ENCODE data around the gene PAK1IP1. TPM values are rescaled to one million over a fixed set of nuclear protein-coding genes. Genes with fewer than 3 reads are reported as not detected.
"Not testable (repeated sequence)": the region's sequence is repeated elsewhere in the genome, so short reads cannot be mapped to it uniquely, and the experiment has no call there.

The PAK1IP1 gene
- polyA plus RNA-seq, 1 of the 3 experiments (the other 2 are of a cell fraction) = 16.2 TPM

GRCh38 chr6:10662742-10663141 is 32.0 kb upstream of the PAK1IP1 start:
- Histone ChIP-seq H3K27ac (ENCODE audit: low read depth in 2 of 2, low read length in 1 of 2) (no peak overlapping the region), H2AFZ (ENCODE audit: low read depth) (no peak overlapping the region), H3K9me3 (no peaks in the 10 kb centered on the region), H3K36me3 (replicated peaks in 1 of 2; ENCODE audit: control insufficient read depth in 1 of 2, insufficient read depth in 2 of 2, low read length in 1 of 2) (no peaks in the 10 kb centered on the region), H3K27me3 (ENCODE audit: insufficient read depth) (no peaks in the 10 kb centered on the region), H3K9ac (no peak overlapping the region), H3K79me2 (ENCODE audit: insufficient read depth) (no peaks in the 10 kb centered on the region), H3K9me2 (no peaks in the 10 kb centered on the region), H3K4me1 (ENCODE audit: control insufficient read depth in 1 of 2, insufficient read depth in 2 of 2, low read depth in 1 of 2, low read length in 1 of 2) (peaks cover 0 to 4% of the 10 kb centered on the region in 2 experiments; a peak in 1 of 4 replicates), H3F3A (replicated peaks; ENCODE audit: insufficient read depth) (no peaks in the 10 kb centered on the region), H3K4me3 (ENCODE audit: low read depth in 2 of 2, low read length in 1 of 2) (no peak overlapping the region), H4K20me1 (ENCODE audit: insufficient read depth) (no peaks in the 10 kb centered on the region), H3K4me2 (no peak overlapping the region)
- no peak for DNase-seq
- CTCF ChIA-PET = no interaction called here
- POLR2A ChIA-PET = no interaction called here
- TF ChIP-seq RCOR1 (IDR thresholded peaks at IDR 0.05; ENCODE audit: low read length) (no peak), MAX (IDR thresholded peaks at IDR 0.05; ENCODE audit: low read depth) (no peak), GATA2 (CRISPR knock-in tag; IDR thresholded peaks at IDR 0.05) (no peak), RFX5 (IDR thresholded peaks at IDR 0.05; ENCODE audit: low read length) (no peak), PBX3 (IDR thresholded peaks at IDR 0.05) (no peak)
- WGBS (ENCODE audit: low lambda C conversion rate) = 52% methylated on average over 2 of the region's 2 CpGs

DNA sequence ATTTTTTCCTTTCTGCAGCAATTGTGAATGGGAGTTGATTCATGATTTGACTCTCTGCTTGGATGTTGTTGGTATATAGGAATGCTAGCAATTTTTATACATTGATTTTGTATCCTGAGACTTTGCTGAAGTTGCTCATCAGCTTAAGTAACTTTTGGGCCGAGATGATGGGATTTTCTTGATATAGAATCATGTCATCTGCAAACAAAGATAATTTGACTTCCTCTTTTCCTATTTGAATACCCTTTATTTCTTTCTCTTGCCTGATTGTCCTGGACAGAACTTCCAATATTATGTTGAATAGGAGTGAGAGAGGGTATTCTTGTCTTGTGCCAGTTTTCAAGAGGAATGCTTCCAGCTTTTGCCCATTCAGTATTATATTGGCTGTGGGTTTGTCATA is 29.2 kb upstream of the PAK1IP1 start:
- POLR2A ChIA-PET, CTCF ChIA-PET: not testable (repeated sequence)

DNA sequence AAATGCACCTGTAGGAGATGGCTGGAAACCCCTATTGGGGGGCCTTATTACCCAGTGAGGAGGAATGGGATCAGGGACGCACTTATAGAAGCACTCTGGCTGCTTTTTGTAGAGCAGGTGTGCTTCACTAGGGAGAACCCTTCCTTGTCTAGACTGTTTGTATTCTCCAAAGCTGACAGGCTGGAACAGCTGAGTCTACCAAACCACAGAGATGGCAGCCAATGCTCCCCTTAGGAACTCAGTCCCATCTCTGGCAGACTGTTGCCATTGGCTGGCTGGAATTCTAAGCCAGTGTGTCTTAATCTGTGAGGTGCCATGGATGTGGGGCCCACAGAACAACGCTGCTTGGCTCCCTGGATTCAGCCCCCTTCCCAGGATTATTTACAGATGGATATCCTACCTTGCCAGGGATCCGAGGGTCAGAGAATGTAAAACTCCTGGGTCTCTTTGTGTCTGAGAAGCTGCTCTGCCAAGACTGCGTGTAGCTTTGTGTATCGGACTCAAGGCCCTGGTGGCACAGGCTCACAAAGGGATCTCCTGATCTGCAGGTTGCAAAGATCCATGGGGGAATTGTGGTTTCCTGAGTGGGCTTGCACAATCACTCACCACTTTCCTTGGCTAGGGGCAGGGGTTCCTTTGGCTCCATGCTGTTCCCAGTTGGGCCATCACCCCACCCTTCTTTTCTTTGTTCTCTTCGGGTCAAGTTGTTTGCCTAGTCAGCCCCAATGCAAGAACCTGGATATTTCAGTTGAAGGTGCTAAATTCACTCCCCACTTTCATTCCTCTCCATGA is 26.4 kb upstream of the PAK1IP1 start:
- WGBS (ENCODE audit: low lambda C conversion rate) = 28% methylated on average over 2 of the region's 6 CpGs
- POLR2A ChIA-PET = no interaction called here
- no peak overlapping the region for H2AFZ ChIP-seq (ENCODE audit: low read depth)
- H3K4me1 ChIP-seq (ENCODE audit: control insufficient read depth in 1 of 2, insufficient read depth in 2 of 2, low read depth in 1 of 2, low read length in 1 of 2) = no peaks in the 10 kb centered on the region
- H3K79me2 ChIP-seq (ENCODE audit: insufficient read depth) = no peaks in the 10 kb centered on the region
- no peak for TF ChIP-seq YY1 (IDR thresholded peaks at IDR 0.05; ENCODE audit: low read depth)
- TF ChIP-seq FOXJ3 (CRISPR knock-in tag; IDR thresholded peaks at IDR 0.05) = no peak
- TF ChIP-seq, protein P1, sequence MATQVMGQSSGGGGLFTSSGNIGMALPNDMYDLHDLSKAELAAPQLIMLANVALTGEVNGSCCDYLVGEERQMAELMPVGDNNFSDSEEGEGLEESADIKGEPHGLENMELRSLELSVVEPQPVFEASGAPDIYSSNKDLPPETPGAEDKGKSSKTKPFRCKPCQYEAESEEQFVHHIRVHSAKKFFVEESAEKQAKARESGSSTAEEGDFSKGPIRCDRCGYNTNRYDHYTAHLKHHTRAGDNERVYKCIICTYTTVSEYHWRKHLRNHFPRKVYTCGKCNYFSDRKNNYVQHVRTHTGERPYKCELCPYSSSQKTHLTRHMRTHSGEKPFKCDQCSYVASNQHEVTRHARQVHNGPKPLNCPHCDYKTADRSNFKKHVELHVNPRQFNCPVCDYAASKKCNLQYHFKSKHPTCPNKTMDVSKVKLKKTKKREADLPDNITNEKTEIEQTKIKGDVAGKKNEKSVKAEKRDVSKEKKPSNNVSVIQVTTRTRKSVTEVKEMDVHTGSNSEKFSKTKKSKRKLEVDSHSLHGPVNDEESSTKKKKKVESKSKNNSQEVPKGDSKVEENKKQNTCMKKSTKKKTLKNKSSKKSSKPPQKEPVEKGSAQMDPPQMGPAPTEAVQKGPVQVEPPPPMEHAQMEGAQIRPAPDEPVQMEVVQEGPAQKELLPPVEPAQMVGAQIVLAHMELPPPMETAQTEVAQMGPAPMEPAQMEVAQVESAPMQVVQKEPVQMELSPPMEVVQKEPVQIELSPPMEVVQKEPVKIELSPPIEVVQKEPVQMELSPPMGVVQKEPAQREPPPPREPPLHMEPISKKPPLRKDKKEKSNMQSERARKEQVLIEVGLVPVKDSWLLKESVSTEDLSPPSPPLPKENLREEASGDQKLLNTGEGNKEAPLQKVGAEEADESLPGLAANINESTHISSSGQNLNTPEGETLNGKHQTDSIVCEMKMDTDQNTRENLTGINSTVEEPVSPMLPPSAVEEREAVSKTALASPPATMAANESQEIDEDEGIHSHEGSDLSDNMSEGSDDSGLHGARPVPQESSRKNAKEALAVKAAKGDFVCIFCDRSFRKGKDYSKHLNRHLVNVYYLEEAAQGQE (IDR thresholded peaks at IDR 0.05; ENCODE audit: low read depth, low read length) = no peak
- TF ChIP-seq FOXM1 (IDR thresholded peaks at IDR 0.05; ENCODE audit: low read depth) = no peak
- TF ChIP-seq NRF1 (IDR thresholded peaks at IDR 0.05; ENCODE audit: low read depth, low read length) = no peak
- TF ChIP-seq PBX3 (IDR thresholded peaks at IDR 0.05) = no peak
- no peaks in the 10 kb centered on the region for H3K27me3 ChIP-seq (ENCODE audit: insufficient read depth)
- no peak overlapping the region for H3K4me2 ChIP-seq
- CTCF ChIA-PET = interaction anchor here (0.8 kb wide), 1 partner anchor 1099 kb away, joined by 3 read pairs; no protein-coding TSS in a partner anchor
- H3K9me3 ChIP-seq = no peaks in the 10 kb centered on the region
- no peaks in the 10 kb centered on the region for H3F3A ChIP-seq (replicated peaks; ENCODE audit: insufficient read depth)
- DNase-seq = no peak
- H3K9ac ChIP-seq = no peak overlapping the region
- H3K4me3 ChIP-seq (ENCODE audit: low read depth in 2 of 2, low read length in 1 of 2) = no peak overlapping the region
- H3K9me2 ChIP-seq = no peaks in the 10 kb centered on the region
- no peaks in the 10 kb centered on the region for H4K20me1 ChIP-seq (ENCODE audit: insufficient read depth)
- no peak overlapping the region for H3K27ac ChIP-seq (ENCODE audit: low read depth in 2 of 2, low read length in 1 of 2)
- no peaks in the 10 kb centered on the region for H3K36me3 ChIP-seq (replicated peaks in 1 of 2; ENCODE audit: control insufficient read depth in 1 of 2, insufficient read depth in 2 of 2, low read length in 1 of 2)

More for the DNA sequence above, 29.2 kb upstream of the PAK1IP1 start:
- not testable (repeated sequence) for H3K27ac ChIP-seq (ENCODE audit: low read depth in 2 of 2, low read length in 1 of 2); H3K9me2 ChIP-seq; H3K9ac ChIP-seq; H2AFZ ChIP-seq (ENCODE audit: low read depth); H3K4me1 ChIP-seq (ENCODE audit: control insufficient read depth in 1 of 2, insufficient read depth in 2 of 2, low read depth in 1 of 2, low read length in 1 of 2); H4K20me1 ChIP-seq (ENCODE audit: insufficient read depth); H3K36me3 ChIP-seq (replicated peaks in 1 of 2; ENCODE audit: control insufficient read depth in 1 of 2, insufficient read depth in 2 of 2, low read length in 1 of 2); H3K9me3 ChIP-seq; H3K79me2 ChIP-seq (ENCODE audit: insufficient read depth); H3K4me3 ChIP-seq (ENCODE audit: low read depth in 2 of 2, low read length in 1 of 2); H3K4me2 ChIP-seq; H3K27me3 ChIP-seq (ENCODE audit: insufficient read depth); DNase-seq; H3F3A ChIP-seq (replicated peaks; ENCODE audit: insufficient read depth)
- 0% methylated on average over 1 of the region's 1 CpG for WGBS (ENCODE audit: low lambda C conversion rate)
